Panc1 (cell line): ENCODE results near the gene CREB3L1.

Source experiments
- TCF7L2 ChIP-seq: IDR thresholded peaks from 2 replicates; pipeline ENCODE4 v1.6.1; 2011; ENCODE audit warnings: mild to moderate bottlenecking, low read depth, low read length, inconsistent platforms
- TF ChIP-seq, protein P1 (sequence below): fragments of 450-650 bp; IDR thresholded peaks from 2 replicates; pipeline ENCODE4 v1.5.1; 2017; ENCODE audit warnings: mild to moderate bottlenecking

DNA sequence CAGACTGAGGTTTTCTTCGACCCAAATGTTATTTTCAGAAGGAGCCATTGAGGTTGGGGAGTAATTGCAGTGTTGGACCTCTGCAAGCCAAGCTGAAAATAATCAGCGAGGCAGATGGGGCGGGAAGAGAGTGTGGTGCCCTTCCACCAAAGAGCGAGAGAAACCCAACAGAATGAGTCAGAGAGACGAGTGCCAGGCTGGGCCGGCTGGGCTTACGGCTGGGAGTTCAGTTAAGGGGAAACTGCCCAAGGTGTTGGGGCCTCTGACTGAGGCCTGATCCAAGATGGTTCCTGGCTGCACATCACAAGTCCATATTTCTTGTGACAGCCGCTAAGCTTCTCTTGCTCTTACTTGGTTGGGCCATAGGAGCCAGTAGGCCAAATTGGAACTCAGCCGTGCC, 30.4 kb upstream of the CREB3L1 start:
- TF ChIP-seq, protein P1, sequence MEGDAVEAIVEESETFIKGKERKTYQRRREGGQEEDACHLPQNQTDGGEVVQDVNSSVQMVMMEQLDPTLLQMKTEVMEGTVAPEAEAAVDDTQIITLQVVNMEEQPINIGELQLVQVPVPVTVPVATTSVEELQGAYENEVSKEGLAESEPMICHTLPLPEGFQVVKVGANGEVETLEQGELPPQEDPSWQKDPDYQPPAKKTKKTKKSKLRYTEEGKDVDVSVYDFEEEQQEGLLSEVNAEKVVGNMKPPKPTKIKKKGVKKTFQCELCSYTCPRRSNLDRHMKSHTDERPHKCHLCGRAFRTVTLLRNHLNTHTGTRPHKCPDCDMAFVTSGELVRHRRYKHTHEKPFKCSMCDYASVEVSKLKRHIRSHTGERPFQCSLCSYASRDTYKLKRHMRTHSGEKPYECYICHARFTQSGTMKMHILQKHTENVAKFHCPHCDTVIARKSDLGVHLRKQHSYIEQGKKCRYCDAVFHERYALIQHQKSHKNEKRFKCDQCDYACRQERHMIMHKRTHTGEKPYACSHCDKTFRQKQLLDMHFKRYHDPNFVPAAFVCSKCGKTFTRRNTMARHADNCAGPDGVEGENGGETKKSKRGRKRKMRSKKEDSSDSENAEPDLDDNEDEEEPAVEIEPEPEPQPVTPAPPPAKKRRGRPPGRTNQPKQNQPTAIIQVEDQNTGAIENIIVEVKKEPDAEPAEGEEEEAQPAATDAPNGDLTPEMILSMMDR = no peak
- no peak for TF ChIP-seq TCF7L2
